Activated CD4-positive, alpha-beta T cell treated with anti-CD3 and anti-CD28 coated beads, Interleukin-2, amount 50 U/mL, for 48 hours (primary cell): ENCODE data around the gene OR1D2.
A peak's percentile ranks its signal among the peaks of the same experiment; 100 is the strongest.
"Not testable (repeated sequence)": the region's sequence is repeated elsewhere in the genome, so short reads cannot be mapped to it uniquely, and the experiment has no call there.

ENCODE experiments used
- DNase-seq, 2 experiments: peaks; one replicate each; pipeline ENCODE4 v3.0.0-alpha.2; 2020

Gene OR1D2, protein sequence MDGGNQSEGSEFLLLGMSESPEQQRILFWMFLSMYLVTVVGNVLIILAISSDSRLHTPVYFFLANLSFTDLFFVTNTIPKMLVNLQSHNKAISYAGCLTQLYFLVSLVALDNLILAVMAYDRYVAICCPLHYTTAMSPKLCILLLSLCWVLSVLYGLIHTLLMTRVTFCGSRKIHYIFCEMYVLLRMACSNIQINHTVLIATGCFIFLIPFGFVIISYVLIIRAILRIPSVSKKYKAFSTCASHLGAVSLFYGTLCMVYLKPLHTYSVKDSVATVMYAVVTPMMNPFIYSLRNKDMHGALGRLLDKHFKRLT

DNA sequence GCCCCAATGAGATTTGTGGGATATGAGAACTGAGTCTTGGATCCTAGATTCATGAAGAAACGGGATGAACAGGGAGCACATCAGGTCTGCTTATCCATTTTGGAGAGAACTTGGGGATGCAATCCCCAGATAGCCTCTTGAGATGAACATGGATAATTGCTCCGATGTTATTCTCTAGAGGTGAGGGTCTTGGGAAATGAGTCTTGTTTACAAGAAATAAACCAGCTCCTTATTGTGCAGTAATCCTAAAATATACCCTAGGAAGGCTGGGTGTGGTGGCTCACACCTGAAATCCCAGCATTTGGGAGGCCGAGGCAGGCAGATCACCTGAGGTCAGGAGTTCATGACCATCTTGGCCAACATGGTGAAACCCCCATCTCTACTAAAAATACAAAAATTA, at the start of gene OR1D2:
TSS of gene OR1D2 (minus strand) at position 101 of the 400 bp plus-strand sequence. CDS start 11,426 bp downstream, outside the sequence.
- no peak for DNase-seq

- DNase-seq = not testable (repeated sequence)
These were observed 33.3 kb upstream of the OR1D2 start for GRCh38 chr17:3137494-3137893.

GRCh38 chr17:3127451-3127850, 23.2 kb upstream of the OR1D2 start, which contains the start of gene OR1G1:
Gene OR1G1, minus strand, starts transcription at chr17:3127551. Its CDS starts 0 bp downstream, at chr17:3127551.
- no peak for DNase-seq

GRCh38 chr17:3073850-3074249, 30.4 kb downstream of the OR1D2 start:
- DNase-seq = not testable (repeated sequence)

GRCh38 chr17:3065192-3065591, 39.0 kb downstream of the OR1D2 start:
- DNase-seq = not testable (repeated sequence)

- DNase-seq = not testable (repeated sequence)
These were observed 40.7 kb downstream of the OR1D2 start, which contains the start of gene OR1D5 for GRCh38 chr17:3063507-3063906. Gene OR1D5, minus strand, starts transcription at chr17:3063607. Its CDS starts 0 bp downstream, at chr17:3063607.

DNA sequence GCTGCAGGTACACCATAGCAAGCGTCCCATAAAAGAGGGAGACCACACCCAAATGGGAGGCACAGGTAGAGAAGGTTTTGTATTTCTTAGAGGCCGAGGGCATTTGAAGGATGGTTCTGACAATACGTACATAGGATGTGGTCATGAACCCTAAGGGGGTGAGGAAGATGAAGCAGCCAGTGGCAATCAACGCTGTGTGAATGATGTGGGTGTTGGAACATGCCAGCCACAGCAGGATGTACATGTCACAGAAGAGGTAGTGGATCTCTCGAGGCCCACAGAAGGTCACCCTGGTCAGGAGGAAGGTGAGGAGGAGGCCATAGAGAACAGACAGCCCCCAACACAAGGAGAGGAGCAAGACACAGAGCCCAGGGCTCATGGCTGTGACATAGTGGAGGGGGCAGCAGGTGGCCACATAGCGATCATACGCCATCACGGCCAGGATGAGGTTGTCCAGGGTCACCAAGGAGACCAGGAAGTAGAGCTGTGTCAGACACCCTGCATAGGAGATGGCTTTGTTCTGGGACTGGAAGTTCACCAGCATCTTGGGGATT, 41.3 kb downstream of the OR1D2 start:
- DNase-seq = not testable (repeated sequence)

- not testable (repeated sequence) for DNase-seq
These were observed 49.4 kb downstream of the OR1D2 start for GRCh38 chr17:3054868-3055267.

GRCh38 chr17:3049705-3050295, 54.4 kb downstream of the OR1D2 start:
- no peak for DNase-seq

- peak; percentile 94 to 96 for DNase-seq
These were observed 55.3 kb downstream of the OR1D2 start for GRCh38 chr17:3048727-3049471.

- no peak for DNase-seq
These were observed 57.5 kb downstream of the OR1D2 start for GRCh38 chr17:3046753-3047152.

DNA sequence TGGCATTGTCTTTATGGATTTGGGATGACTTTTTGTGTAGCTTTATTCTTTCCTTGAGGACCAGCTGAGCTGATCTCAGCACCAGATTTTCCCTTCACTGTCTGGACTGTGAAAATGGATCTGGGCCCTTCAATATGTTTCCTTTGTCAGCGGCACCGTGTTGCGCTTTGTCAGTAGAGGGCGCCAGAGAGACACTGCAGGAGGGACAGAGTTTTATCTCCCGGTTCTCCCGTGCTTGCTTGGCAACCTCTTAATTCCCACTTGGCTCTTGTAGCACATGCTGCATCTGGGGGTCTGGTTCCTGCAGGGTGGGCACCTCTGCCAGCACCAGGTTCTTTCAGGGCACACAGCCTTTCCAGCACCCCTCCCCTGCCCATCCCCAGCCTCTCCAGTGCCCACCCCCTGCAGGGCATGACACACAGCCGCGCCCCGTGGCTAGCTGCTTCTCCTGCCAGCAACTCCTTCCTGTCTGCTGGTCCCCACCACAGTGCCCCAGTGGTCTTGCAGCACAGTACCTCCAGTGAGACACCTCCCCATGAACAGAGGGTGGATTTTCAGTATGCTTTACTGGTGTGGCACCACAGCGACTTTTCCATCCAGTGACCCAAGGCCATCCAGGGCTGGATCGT, 60.4 kb downstream of the OR1D2 start:
- peak; percentile 18 to 48 for DNase-seq

- DNase-seq = no peak
These were observed 63.3 kb downstream of the OR1D2 start for GRCh38 chr17:3040882-3041281.

GRCh38 chr17:3039736-3040135, 64.5 kb downstream of the OR1D2 start:
- no peak for DNase-seq

GRCh38 chr17:3038941-3039340, 65.3 kb downstream of the OR1D2 start:
- DNase-seq = no peak
